ENCODE measurements around the gene FAM210A.

DNA sequence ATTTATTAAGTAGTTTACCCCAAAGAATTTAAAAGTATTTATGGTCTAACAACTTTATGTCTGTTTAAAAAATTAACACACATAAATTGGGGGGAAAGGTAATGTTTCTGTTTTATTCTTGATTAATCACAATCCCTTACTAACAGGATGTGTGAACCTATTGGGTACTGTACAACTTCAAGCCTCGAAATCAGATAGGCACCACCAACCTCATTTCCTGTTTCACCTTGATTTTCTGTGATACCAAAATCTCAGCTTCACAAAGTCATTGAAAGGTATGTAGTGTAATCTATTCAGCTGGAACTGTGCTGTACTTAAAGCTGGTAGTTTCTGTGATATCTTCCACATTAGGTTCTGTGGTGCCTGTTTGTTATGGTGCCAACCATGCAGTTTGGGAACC lies 4.1 kb upstream of the FAM210A start:
- no peak for TF ChIP-seq EZH2 (IDR thresholded peaks at IDR 0.05; ENCODE audit: low read depth, unreplicated experiment)
- TF ChIP-seq EZH2phosphoT487 (IDR thresholded peaks at IDR 0.05; ENCODE audit: unreplicated experiment): no peak
- TF ChIP-seq, protein P1, sequence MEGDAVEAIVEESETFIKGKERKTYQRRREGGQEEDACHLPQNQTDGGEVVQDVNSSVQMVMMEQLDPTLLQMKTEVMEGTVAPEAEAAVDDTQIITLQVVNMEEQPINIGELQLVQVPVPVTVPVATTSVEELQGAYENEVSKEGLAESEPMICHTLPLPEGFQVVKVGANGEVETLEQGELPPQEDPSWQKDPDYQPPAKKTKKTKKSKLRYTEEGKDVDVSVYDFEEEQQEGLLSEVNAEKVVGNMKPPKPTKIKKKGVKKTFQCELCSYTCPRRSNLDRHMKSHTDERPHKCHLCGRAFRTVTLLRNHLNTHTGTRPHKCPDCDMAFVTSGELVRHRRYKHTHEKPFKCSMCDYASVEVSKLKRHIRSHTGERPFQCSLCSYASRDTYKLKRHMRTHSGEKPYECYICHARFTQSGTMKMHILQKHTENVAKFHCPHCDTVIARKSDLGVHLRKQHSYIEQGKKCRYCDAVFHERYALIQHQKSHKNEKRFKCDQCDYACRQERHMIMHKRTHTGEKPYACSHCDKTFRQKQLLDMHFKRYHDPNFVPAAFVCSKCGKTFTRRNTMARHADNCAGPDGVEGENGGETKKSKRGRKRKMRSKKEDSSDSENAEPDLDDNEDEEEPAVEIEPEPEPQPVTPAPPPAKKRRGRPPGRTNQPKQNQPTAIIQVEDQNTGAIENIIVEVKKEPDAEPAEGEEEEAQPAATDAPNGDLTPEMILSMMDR (conservative IDR thresholded peaks at IDR 0.05; ENCODE audit: low read depth in 2 of 2): no peak
- TF ChIP-seq POLR2AphosphoS5 (IDR thresholded peaks at IDR 0.05; ENCODE audit: low read depth): no peak
- TF ChIP-seq, protein P2, sequence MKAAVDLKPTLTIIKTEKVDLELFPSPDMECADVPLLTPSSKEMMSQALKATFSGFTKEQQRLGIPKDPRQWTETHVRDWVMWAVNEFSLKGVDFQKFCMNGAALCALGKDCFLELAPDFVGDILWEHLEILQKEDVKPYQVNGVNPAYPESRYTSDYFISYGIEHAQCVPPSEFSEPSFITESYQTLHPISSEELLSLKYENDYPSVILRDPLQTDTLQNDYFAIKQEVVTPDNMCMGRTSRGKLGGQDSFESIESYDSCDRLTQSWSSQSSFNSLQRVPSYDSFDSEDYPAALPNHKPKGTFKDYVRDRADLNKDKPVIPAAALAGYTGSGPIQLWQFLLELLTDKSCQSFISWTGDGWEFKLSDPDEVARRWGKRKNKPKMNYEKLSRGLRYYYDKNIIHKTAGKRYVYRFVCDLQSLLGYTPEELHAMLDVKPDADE (IDR thresholded peaks at IDR 0.05): no peak
- TF ChIP-seq, protein P3, sequence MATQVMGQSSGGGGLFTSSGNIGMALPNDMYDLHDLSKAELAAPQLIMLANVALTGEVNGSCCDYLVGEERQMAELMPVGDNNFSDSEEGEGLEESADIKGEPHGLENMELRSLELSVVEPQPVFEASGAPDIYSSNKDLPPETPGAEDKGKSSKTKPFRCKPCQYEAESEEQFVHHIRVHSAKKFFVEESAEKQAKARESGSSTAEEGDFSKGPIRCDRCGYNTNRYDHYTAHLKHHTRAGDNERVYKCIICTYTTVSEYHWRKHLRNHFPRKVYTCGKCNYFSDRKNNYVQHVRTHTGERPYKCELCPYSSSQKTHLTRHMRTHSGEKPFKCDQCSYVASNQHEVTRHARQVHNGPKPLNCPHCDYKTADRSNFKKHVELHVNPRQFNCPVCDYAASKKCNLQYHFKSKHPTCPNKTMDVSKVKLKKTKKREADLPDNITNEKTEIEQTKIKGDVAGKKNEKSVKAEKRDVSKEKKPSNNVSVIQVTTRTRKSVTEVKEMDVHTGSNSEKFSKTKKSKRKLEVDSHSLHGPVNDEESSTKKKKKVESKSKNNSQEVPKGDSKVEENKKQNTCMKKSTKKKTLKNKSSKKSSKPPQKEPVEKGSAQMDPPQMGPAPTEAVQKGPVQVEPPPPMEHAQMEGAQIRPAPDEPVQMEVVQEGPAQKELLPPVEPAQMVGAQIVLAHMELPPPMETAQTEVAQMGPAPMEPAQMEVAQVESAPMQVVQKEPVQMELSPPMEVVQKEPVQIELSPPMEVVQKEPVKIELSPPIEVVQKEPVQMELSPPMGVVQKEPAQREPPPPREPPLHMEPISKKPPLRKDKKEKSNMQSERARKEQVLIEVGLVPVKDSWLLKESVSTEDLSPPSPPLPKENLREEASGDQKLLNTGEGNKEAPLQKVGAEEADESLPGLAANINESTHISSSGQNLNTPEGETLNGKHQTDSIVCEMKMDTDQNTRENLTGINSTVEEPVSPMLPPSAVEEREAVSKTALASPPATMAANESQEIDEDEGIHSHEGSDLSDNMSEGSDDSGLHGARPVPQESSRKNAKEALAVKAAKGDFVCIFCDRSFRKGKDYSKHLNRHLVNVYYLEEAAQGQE (IDR thresholded peaks at IDR 0.05; ENCODE audit: unreplicated experiment): no peak
- no peak for TF ChIP-seq CREB1 (CRISPR knock-in tag; IDR thresholded peaks at IDR 0.05; ENCODE audit: low read depth)

All from GM23338 (cell line).